GM23338 (cell line): ENCODE data around the gene HERC5. TPM values are rescaled to one million over a fixed set of nuclear protein-coding genes. Genes with fewer than 3 reads are reported as not detected.

Source experiments
- ATAC-seq: fragments of 200-7000 bp; cut with Tn5 transposase; 3 replicates; pipeline ENCODE4 v1.9.1; 2020
- DNase-seq: peaks from one replicate; pipeline ENCODE4 v3.0.0-alpha.2; 2015; ENCODE audit warnings: low spot score
- H2AFZ ChIP-seq: fragments of 200-600 bp; sonication (generic); 2 replicates; pipeline ENCODE4 v1.8.0; 2016; ENCODE audit warnings: antibody characterized with exemption, mild to moderate bottlenecking, moderate library complexity
- H3F3A ChIP-seq: fragments of 200-600 bp; sonication (generic); replicated peaks from 2 replicates; pipeline ENCODE4 v1.8.0; 2017; ENCODE audit warnings: antibody characterized with exemption, mixed run types, low read depth
- H3K27ac ChIP-seq: fragments of 200-600 bp; sonication (generic); 2 replicates; pipeline ENCODE4 v1.6.1; 2016; ENCODE audit warnings: low read depth
- H3K27me3 ChIP-seq: fragments of 200-600 bp; sonication (generic); 2 replicates; pipeline ENCODE4 v1.8.0; 2016; ENCODE audit warnings: mild to moderate bottlenecking, mixed run types, moderate library complexity; ENCODE audit not compliant: insufficient read depth
- H3K36me3 ChIP-seq: fragments of 200-600 bp; sonication (generic); 2 replicates; pipeline ENCODE4 v1.8.0; 2016; ENCODE audit warnings: mild to moderate bottlenecking; ENCODE audit not compliant: insufficient read depth
- H3K4me1 ChIP-seq: fragments of 200-600 bp; sonication (generic); 2 replicates; pipeline ENCODE4 v1.8.0; 2016; ENCODE audit warnings: mild to moderate bottlenecking, moderate library complexity; ENCODE audit not compliant: insufficient read depth
- H3K4me2 ChIP-seq: fragments of 200-600 bp; sonication (generic); 2 replicates; pipeline ENCODE4 v1.7.1; 2017; ENCODE audit warnings: mixed run types
- H3K4me3 ChIP-seq: fragments of 200-600 bp; sonication (generic); 2 replicates; pipeline ENCODE4 v1.6.1; 2016; ENCODE audit warnings: mixed run types
- H3K79me2 ChIP-seq: fragments of 200-600 bp; sonication (generic); replicated peaks from 2 replicates; pipeline ENCODE4 v1.8.0; 2017; ENCODE audit warnings: mild to moderate bottlenecking; ENCODE audit not compliant: insufficient read depth
- H3K9me2 ChIP-seq: fragments of 200-600 bp; sonication (generic); 2 replicates; pipeline ENCODE4 v1.8.0; 2017; ENCODE audit not compliant: insufficient read depth
- H4K20me1 ChIP-seq: fragments of 200-600 bp; sonication (generic); replicated peaks from 2 replicates; pipeline ENCODE4 v1.8.0; 2017; ENCODE audit warnings: mild to moderate bottlenecking; ENCODE audit not compliant: insufficient read depth
- H3K27ac Mint-ChIP-seq: 2 replicates; pipeline ENCODE4 v1.8.0; 2020; ENCODE audit warnings: inconsistent platforms, mild to moderate bottlenecking, moderate library complexity, mixed read lengths
- H3K27me3 Mint-ChIP-seq: 3 replicates; pipeline ENCODE4 v1.8.0; 2022; ENCODE audit warnings: low read depth, mild to moderate bottlenecking, moderate library complexity, mixed read lengths, inconsistent platforms; ENCODE audit not compliant: insufficient read depth, poor library complexity
- H3K36me3 Mint-ChIP-seq: 3 replicates; pipeline ENCODE4 v1.8.0; 2021; ENCODE audit warnings: low read depth, mild to moderate bottlenecking, inconsistent platforms, moderate library complexity, mixed read lengths
- H3K4me1 Mint-ChIP-seq: 3 replicates; pipeline ENCODE4 v1.8.0; 2020; ENCODE audit warnings: mild to moderate bottlenecking, inconsistent platforms, mixed read lengths
- H3K4me3 Mint-ChIP-seq: 3 replicates; pipeline ENCODE4 v1.8.0; 2021; ENCODE audit warnings: moderate library complexity, mild to moderate bottlenecking, inconsistent platforms, mixed read lengths
- H3K9me3 Mint-ChIP-seq: 3 replicates; pipeline ENCODE4 v1.8.0; 2020; ENCODE audit warnings: moderate library complexity, mild to moderate bottlenecking, inconsistent platforms, mixed read lengths
- CREB1 ChIP-seq: fragments of 250-450 bp; sonication (Bioruptor Pico); IDR thresholded peaks from 2 replicates; pipeline ENCODE4 v1.5.0; 2020; ENCODE audit warnings: low read depth, mild to moderate bottlenecking, moderate library complexity
- EZH2 ChIP-seq: fragments of 200-600 bp; sonication (generic); IDR thresholded peaks from one replicate; pipeline ENCODE4 v1.8.0; 2017; ENCODE audit warnings: antibody characterized with exemption, mild to moderate bottlenecking, low read depth; ENCODE audit not compliant: unreplicated experiment
- EZH2phosphoT487 ChIP-seq: fragments of 200-600 bp; sonication (generic); IDR thresholded peaks from one replicate; pipeline ENCODE4 v1.8.1; 2018; ENCODE audit warnings: antibody characterized with exemption; ENCODE audit not compliant: unreplicated experiment
- JUNB ChIP-seq: IDR thresholded peaks from one replicate; pipeline ENCODE4 v1.6.1; 2016; ENCODE audit warnings: antibody characterized with exemption; ENCODE audit not compliant: unreplicated experiment
- NANOG ChIP-seq: IDR thresholded peaks from 2 replicates; pipeline ENCODE4 v1.6.1; 2016; ENCODE audit warnings: antibody characterized with exemption, borderline replicate concordance
- POLR2AphosphoS5 ChIP-seq: IDR thresholded peaks from 2 replicates; pipeline ENCODE4 v1.6.1; 2016; ENCODE audit warnings: antibody characterized with exemption, low read depth
- STAT1 ChIP-seq: IDR thresholded peaks from one replicate; pipeline ENCODE4 v1.6.1; 2016; ENCODE audit warnings: antibody characterized with exemption; ENCODE audit not compliant: unreplicated experiment
- ZNF114 ChIP-seq: fragments of 250-450 bp; sonication (Bioruptor Pico); IDR thresholded peaks from 2 replicates; pipeline ENCODE4 v1.5.0; 2020; ENCODE audit warnings: mild to moderate bottlenecking, moderate library complexity
- ZNF331 ChIP-seq: fragments of 250-450 bp; sonication (Bioruptor Pico); IDR thresholded peaks from 2 replicates; pipeline ENCODE4 v1.5.0; 2020; ENCODE audit warnings: low read depth, mild to moderate bottlenecking, moderate library complexity
- polyA plus RNA-seq: library from polyadenylated mRNA; unstranded; fragments of >200 nt; fragmentation: Nextera tagmentation; extraction: Ambion mirVana; gene quantifications from 2 replicates; pipeline ENCODE4 v1.2.1, GENCODE V29; 2016
- total RNA-seq: library from RNA; depleted of rRNA; stranded (reverse); fragments of >200 nt; shearing (Covaris generic); gene quantifications from 2 replicates; pipeline ENCODE4 v1.2.3, GENCODE V29; 2014
- TF ChIP-seq, protein P1 (sequence below): fragments of 250-450 bp; sonication (Bioruptor Pico); IDR thresholded peaks from 2 replicates; pipeline ENCODE4 v1.5.0; 2020; ENCODE audit warnings: mild to moderate bottlenecking, moderate library complexity
- TF ChIP-seq, protein P2 (sequence below), 2 experiments: fragments of 200-600 bp in 1 of 2; sonication (generic) in 1 of 2; conservative IDR thresholded peaks; 2 replicates each; pipeline versions ENCODE4 v1.5.1 to v1.6.1; 2016 to 2017; ENCODE audit warnings: antibody characterized with exemption in 2 of 2, low read depth in 2 of 2, mild to moderate bottlenecking in 2 of 2, moderate library complexity in 1 of 2
- TF ChIP-seq, protein P3 (sequence below): IDR thresholded peaks from one replicate; pipeline ENCODE4 v1.6.1; 2018; ENCODE audit warnings: antibody characterized with exemption; ENCODE audit not compliant: unreplicated experiment
- TF ChIP-seq, protein P4 (sequence below): IDR thresholded peaks from 2 replicates; pipeline ENCODE4 v1.6.1; 2016; ENCODE audit warnings: antibody characterized with exemption

HERC5 gene
- total and polyA plus RNA-seq, 2 experiments from 2014 or later = 22.8 to 25.1 TPM

DNA sequence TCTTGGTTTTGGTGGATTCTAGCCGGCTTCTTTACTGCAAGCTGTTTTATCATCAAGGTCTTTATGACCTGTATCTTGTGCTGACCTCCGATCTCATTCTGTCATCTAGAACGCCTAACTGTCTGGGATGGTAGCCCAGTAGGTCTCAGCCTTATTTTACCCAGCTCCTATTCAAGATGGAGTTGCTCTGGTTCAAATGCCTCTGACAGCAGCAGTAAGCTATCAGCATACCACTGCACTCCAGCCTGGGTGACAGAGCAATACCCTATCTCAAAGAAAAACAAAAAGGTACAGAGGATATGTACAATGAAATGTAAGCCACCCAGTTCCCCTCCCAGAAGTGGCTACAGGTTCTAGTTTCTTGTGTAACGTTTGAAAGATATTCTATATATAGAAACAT is 42.2 kb upstream of the HERC5 start:
- H3K4me2 ChIP-seq = no peak overlapping the region
- DNase-seq (no peak), ATAC-seq (no peak)
- H3F3A ChIP-seq = no peaks in the 10 kb centered on the region
- no peaks in the 10 kb centered on the region for H3K4me1 ChIP-seq
- H2AFZ ChIP-seq = no peak overlapping the region
- Mint-ChIP-seq H3K4me3 (no peak overlapping the region), H3K9me3 (no peaks in the 10 kb centered on the region), H3K4me1 (peaks cover 6% of the 10 kb centered on the region; the same call in 2 of the 3 replicates), H3K27me3 (peaks cover 3% of the 10 kb centered on the region), H3K27ac (no peak overlapping the region), H3K36me3 (no peaks in the 10 kb centered on the region)
- H3K27me3 ChIP-seq = no peaks in the 10 kb centered on the region
- H3K27ac ChIP-seq = no peak overlapping the region
- H3K9me2 ChIP-seq = 0 out of 2 replicates have a peak, but pooled peaks cover 3% of the 10 kb centered on the region
- H3K36me3 ChIP-seq = no peaks in the 10 kb centered on the region
- no peaks in the 10 kb centered on the region for H3K79me2 ChIP-seq
- TF ChIP-seq, protein P1, sequence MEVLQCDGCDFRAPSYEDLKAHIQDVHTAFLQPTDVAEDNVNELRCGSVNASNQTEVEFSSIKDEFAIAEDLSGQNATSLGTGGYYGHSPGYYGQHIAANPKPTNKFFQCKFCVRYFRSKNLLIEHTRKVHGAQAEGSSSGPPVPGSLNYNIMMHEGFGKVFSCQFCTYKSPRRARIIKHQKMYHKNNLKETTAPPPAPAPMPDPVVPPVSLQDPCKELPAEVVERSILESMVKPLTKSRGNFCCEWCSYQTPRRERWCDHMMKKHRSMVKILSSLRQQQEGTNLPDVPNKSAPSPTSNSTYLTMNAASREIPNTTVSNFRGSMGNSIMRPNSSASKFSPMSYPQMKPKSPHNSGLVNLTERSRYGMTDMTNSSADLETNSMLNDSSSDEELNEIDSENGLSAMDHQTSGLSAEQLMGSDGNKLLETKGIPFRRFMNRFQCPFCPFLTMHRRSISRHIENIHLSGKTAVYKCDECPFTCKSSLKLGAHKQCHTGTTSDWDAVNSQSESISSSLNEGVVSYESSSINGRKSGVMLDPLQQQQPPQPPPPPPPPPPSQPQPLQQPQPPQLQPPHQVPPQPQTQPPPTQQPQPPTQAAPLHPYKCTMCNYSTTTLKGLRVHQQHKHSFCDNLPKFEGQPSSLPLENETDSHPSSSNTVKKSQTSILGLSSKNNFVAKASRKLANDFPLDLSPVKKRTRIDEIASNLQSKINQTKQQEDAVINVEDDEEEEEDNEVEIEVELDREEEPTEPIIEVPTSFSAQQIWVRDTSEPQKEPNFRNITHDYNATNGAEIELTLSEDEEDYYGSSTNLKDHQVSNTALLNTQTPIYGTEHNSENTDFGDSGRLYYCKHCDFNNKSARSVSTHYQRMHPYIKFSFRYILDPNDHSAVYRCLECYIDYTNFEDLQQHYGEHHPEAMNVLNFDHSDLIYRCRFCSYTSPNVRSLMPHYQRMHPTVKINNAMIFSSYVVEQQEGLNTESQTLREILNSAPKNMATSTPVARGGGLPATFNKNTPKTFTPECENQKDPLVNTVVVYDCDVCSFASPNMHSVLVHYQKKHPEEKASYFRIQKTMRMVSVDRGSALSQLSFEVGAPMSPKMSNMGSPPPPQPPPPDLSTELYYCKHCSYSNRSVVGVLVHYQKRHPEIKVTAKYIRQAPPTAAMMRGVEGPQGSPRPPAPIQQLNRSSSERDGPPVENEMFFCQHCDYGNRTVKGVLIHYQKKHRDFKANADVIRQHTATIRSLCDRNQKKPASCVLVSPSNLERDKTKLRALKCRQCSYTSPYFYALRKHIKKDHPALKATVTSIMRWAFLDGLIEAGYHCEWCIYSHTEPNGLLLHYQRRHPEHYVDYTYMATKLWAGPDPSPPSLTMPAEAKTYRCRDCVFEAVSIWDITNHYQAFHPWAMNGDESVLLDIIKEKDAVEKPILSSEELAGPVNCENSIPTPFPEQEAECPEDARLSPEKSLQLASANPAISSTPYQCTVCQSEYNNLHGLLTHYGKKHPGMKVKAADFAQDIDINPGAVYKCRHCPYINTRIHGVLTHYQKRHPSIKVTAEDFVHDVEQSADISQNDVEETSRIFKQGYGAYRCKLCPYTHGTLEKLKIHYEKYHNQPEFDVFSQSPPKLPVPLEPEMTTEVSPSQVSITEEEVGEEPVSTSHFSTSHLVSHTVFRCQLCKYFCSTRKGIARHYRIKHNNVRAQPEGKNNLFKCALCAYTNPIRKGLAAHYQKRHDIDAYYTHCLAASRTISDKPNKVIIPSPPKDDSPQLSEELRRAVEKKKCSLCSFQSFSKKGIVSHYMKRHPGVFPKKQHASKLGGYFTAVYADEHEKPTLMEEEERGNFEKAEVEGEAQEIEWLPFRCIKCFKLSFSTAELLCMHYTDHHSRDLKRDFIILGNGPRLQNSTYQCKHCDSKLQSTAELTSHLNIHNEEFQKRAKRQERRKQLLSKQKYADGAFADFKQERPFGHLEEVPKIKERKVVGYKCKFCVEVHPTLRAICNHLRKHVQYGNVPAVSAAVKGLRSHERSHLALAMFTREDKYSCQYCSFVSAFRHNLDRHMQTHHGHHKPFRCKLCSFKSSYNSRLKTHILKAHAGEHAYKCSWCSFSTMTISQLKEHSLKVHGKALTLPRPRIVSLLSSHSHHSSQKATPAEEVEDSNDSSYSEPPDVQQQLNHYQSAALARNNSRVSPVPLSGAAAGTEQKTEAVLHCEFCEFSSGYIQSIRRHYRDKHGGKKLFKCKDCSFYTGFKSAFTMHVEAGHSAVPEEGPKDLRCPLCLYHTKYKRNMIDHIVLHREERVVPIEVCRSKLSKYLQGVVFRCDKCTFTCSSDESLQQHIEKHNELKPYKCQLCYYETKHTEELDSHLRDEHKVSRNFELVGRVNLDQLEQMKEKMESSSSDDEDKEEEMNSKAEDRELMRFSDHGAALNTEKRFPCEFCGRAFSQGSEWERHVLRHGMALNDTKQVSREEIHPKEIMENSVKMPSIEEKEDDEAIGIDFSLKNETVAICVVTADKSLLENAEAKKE (CRISPR knock-in tag) = no peak
- no peak for TF ChIP-seq POLR2AphosphoS5
- TF ChIP-seq ZNF114 (CRISPR knock-in tag) = no peak
- no peak for TF ChIP-seq NANOG
- TF ChIP-seq, protein P2, sequence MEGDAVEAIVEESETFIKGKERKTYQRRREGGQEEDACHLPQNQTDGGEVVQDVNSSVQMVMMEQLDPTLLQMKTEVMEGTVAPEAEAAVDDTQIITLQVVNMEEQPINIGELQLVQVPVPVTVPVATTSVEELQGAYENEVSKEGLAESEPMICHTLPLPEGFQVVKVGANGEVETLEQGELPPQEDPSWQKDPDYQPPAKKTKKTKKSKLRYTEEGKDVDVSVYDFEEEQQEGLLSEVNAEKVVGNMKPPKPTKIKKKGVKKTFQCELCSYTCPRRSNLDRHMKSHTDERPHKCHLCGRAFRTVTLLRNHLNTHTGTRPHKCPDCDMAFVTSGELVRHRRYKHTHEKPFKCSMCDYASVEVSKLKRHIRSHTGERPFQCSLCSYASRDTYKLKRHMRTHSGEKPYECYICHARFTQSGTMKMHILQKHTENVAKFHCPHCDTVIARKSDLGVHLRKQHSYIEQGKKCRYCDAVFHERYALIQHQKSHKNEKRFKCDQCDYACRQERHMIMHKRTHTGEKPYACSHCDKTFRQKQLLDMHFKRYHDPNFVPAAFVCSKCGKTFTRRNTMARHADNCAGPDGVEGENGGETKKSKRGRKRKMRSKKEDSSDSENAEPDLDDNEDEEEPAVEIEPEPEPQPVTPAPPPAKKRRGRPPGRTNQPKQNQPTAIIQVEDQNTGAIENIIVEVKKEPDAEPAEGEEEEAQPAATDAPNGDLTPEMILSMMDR (conservative IDR thresholded peaks at IDR 0.05; ENCODE audit: low read depth in 2 of 2) = no peak
- no peak for TF ChIP-seq STAT1
- TF ChIP-seq ZNF331 (CRISPR knock-in tag) = no peak
- no peak for TF ChIP-seq JUNB
- TF ChIP-seq, protein P3, sequence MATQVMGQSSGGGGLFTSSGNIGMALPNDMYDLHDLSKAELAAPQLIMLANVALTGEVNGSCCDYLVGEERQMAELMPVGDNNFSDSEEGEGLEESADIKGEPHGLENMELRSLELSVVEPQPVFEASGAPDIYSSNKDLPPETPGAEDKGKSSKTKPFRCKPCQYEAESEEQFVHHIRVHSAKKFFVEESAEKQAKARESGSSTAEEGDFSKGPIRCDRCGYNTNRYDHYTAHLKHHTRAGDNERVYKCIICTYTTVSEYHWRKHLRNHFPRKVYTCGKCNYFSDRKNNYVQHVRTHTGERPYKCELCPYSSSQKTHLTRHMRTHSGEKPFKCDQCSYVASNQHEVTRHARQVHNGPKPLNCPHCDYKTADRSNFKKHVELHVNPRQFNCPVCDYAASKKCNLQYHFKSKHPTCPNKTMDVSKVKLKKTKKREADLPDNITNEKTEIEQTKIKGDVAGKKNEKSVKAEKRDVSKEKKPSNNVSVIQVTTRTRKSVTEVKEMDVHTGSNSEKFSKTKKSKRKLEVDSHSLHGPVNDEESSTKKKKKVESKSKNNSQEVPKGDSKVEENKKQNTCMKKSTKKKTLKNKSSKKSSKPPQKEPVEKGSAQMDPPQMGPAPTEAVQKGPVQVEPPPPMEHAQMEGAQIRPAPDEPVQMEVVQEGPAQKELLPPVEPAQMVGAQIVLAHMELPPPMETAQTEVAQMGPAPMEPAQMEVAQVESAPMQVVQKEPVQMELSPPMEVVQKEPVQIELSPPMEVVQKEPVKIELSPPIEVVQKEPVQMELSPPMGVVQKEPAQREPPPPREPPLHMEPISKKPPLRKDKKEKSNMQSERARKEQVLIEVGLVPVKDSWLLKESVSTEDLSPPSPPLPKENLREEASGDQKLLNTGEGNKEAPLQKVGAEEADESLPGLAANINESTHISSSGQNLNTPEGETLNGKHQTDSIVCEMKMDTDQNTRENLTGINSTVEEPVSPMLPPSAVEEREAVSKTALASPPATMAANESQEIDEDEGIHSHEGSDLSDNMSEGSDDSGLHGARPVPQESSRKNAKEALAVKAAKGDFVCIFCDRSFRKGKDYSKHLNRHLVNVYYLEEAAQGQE = no peak
- TF ChIP-seq EZH2phosphoT487 = no peak
- TF ChIP-seq, protein P4, sequence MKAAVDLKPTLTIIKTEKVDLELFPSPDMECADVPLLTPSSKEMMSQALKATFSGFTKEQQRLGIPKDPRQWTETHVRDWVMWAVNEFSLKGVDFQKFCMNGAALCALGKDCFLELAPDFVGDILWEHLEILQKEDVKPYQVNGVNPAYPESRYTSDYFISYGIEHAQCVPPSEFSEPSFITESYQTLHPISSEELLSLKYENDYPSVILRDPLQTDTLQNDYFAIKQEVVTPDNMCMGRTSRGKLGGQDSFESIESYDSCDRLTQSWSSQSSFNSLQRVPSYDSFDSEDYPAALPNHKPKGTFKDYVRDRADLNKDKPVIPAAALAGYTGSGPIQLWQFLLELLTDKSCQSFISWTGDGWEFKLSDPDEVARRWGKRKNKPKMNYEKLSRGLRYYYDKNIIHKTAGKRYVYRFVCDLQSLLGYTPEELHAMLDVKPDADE = no peak
- TF ChIP-seq EZH2 = no peak
- TF ChIP-seq CREB1 (CRISPR knock-in tag) = no peak
- H3K4me3 ChIP-seq = no peak overlapping the region
- no peaks in the 10 kb centered on the region for H4K20me1 ChIP-seq
